Measurements from ENCODE around the gene SERPINA9.

Gene SERPINA9

DNA sequence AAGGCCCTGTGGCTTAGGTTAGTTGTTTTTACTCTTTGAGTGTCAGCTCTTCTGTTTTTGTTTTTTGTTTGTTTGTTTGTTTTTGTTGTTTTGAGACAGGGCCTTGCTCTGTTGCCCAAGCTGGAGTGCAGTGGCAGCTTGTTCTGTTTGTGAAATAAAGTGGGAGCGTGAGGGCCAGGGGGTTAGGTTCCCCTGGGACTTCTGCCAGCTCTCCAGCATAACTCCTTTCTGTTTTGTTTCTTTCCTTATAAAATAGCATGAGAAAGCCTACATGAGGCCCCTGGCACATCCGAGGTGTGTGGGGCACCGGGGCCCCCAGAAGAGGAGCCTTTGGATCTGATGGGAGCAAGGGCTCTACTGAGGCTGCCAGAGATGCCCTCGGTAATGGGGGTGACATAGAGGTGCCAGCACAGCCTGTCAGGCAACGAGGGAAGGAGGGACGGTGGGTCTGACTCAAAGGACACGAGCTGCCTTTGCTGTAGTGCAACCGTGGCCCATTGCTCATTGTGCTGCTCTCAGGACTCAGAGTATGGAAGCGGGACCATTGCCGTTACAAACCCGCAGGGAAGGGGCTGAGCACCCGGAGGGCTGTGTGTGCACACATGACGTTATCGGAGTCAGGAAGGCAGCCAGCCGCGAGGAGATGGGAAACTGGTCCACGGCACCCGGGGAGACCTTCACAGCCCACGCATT is 14.3 kb downstream of the SERPINA9 start:
- no peak for DNase-seq

DNA sequence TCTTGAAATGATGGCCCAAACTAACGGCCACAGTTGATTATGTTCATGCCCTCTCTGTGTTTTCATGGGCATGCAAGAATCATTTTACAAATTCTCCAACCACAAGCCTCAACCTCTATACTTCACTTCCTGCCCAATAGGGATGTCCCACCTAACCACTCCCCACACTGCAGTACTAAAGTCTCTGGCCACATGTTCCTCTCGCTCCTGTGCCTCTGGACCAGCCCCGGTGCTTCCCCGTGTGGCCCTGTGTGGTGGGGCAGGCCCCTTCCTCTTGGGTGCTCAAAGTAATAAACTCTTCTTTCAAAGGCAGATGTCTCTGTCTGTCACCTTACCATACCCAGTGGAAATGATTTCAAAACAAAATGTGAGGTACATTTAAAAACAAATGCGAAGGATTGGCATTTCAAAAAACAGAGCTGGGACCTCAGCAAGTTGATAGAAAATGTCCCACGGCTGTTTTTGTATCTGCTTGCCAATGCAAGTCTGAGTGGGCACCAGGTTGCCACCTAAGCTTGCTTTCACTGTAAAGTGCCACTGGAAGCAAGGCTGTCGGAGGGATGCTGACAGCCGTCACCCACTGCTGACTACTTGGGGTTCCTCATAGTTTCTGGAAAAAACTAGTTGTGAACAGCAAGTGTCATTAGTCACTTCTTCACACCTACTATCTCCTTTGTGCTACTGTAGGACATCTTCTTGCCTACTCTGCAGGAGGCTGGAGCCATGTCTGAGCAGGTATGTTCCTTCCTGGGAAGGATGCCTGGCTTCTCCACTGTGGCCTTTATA is 15.2 kb downstream of the SERPINA9 start:
- DNase-seq = no peak

DNA sequence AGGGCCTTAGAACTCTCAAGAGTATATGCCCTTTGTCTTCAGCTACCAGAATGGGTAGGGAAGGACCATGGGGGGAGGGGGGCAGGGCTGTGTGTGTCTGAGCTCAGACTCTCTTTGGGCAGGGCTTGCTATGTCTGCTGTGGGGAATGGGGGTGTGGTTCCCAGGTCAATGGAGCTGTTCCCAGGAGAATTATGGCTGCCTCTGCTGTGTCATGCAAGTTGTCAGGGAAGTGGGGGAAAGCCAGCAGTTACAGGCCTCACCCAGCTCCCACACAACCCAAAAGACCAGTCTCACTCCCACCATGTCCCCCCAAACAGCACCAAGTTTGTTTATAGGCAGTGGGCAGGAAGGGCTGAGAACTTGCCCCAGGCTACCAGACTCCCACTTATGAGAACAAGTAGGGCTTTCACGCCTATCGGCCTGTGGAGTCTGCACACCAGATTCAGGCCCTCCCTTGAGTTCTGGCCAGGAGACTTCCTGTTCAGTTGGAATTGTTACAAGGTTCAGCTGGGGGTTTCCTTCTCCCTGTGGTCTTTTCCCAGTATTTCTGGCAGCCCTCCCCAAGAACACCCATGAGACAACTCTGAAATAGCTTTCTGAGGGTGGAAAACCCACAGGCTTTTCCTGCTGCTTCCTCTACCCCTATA is 17.3 kb downstream of the SERPINA9 start:
- DNase-seq = peak; percentile 22

DNA sequence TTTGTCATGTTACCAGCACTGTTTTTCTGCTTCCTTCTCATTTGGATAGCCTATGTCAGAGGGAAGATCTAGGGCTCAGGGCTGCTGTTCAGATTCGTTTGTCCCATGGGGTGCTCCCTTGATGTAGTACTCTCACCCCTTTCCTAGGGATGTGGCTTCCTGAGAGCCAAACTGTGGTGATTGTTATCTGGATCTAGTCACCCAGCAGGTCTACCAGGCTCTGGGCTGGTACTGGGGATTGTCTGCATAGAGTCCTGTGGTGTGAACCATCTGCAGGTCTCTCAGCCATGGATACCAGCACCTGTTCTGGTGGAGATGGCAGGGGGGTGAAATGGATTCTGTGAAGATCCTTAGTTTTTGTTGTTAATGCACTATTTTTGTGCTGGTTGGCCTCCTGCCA is 17.9 kb downstream of the SERPINA9 start:
- no peak for DNase-seq

DNA sequence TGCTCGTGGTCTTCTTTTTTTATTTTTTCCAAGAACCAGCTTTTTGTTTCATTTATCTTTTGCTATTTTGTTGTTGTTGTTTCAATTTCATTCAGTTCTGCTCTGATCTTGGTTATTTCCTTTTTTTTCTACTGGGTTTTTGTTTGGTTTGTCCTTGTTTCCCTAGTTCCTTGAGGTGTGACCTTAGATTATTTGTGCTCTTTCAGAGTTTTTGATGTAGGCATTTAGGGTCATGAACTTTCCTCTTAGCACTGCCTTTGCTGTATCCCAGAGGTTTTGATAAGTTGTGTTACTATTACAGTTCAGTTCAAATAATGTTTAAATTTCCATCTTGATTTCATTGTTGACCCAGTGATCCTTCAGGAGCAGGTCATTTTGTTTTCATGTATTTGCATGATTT is 20.1 kb downstream of the SERPINA9 start:
- DNase-seq = no peak

DNA sequence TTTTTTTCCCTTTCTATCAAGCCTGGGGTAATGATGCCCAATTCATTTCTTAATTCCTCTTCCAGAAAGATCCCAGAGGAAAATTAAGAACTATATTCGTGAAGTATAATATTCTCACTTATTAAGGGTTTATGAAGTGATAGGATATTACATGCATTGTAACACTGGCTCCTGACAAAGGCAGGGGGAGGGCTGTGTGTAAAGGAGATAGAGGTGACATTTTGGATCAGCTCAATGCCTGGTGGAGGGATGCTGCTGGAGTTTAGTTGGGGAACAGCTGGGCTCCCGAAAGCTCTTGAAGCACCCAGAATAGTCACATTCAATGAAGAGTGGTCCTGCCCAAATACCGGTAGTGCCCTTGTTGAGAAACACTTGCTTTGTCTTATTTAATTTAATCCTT is 24.2 kb downstream of the SERPINA9 start:
- no peak for DNase-seq

DNA sequence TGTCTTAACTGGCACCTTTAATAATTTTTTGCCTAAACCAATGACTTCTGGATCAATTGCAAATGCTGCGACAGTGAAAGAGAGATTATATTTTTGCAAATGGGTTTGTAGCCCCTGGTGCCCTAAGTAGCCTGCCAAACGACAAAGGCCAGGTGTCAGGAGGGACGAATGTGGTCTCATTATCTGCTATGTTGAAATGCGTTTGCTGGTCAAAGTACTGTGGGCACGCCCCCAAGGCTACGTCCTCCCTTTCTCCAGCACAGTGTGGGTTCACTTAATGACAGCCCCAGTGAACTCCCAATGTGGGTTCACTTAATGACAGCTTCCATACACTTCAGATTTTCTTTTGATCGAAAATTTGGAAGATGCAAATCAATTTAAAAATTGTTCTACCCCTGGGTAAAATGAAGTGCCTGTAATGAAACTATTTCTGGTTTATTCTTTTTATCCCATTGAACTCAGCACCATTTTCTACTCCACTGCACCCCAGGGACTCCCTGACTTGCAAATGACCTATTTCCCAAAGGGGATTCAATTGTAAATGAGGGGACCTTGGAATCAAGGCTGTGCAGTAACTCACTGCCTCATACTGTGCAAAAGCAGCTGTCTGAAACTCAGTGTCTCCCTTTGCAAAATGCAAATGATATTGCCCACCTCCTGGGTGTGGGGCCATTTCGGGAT is 24.8 kb downstream of the SERPINA9 start:
- DNase-seq = no peak

DNA sequence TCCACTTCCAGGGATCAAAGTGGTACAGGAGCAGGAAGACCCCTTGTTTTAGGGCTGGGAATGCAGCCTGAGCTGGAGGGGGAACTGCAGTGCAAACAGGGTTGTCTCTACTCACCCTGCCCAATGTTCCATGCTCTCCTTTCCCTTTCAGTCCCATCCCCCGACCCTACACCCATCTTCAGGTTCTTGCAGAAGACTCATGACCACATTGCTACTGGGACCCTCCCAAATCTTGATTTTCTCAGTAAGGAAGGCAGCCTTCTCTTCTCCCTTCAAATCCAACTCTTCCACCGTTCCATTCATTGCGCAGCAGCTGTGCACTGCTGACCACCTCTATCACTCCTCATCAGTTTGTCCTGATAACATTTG is 25.3 kb downstream of the SERPINA9 start:
- DNase-seq = no peak

DNA sequence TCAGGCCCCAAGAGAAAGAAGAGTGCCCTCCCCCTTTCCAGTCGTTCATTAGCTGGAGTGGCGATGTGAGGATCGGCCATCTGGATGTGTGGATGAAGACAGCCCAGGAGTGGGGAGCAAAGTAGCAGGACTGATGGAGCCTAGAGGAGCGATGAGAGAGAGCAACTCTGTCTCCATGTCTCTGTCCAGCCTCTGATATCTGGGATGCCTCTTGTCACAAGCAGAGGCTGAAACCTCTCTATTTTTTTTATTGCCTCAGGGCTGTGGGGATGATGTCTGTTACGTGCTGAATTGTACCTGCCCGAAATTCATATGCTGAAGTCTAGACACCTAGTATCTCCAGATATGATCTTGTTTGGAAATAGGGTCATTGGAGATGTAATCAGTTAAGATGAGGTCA is 26.1 kb downstream of the SERPINA9 start:
- no peak for DNase-seq

DNA sequence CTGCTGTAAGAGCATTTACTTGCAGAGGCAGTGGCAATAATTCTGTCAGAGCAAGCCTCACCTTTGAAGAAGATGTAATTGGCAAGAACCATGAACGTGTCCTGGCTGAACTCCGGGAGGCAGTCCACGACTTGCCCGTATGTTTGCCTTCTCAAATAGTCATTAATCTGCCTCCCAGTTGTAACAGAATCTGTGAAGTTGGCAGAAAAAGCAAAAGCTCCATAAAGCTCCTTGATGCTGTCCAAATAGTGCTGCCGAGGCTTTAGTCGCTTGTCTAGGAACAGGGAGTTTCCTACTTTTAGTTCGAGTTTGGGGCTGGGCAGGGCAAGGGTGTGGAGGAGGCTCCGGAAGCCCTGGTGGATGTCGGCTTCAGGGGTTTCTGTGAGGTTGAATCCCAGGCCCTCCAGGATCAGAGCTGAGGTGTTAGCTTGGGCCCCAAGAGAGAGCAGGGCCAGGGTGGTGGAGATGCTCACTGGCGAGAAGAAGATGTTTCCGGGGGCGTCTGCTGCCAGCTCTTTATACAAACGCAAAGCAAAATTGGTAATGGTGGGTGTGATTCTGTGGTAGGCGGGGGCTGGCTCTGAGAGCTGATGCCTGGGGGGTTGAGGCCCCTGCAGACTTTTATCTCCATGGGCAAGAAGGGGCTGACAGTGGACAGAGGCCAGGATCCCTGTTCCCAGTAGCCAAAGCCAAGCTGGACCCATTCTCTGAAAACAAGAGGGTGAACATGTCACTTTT is 27.8 kb downstream of the SERPINA9 start:
- DNase-seq = no peak

DNA sequence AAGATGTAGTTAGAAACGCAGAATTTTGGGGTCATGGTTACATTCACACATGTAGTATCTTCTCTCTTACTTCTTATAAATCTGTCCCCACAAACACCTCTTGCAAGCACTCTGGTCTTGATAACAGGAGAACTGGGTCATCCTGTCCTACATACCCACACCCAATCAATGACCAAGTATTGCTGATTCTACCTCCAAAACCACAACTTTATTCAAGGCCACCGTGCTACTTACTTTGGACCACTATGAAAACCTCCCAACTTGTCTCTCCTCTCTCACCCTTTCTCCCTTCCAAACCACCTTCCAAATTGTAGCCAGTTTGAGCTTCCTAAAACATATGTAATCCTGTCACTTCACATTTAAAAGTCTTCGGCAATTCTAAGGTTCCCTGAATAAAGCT is 28.8 kb downstream of the SERPINA9 start:
- DNase-seq = no peak

DNA sequence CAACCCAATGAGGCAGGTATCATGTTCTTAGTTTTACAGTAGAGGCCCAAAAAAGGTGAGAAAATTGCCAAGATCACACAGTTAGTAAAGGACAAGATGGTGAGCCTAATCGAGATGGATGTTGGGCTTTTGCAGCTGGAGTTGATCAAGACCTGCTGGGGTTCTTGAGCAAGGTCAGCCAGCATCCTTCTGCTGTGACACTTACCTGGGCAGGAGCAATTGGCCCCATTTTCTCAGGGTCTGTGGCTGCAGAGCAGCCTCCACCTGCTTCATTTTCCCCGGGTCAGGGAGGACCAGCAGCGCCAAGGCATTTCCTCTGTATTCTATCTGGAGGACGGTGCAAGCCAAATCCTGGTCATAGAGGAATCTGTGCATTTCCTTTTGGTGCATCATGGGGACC is 29.9 kb downstream of the SERPINA9 start:
- no peak for DNase-seq

DNA sequence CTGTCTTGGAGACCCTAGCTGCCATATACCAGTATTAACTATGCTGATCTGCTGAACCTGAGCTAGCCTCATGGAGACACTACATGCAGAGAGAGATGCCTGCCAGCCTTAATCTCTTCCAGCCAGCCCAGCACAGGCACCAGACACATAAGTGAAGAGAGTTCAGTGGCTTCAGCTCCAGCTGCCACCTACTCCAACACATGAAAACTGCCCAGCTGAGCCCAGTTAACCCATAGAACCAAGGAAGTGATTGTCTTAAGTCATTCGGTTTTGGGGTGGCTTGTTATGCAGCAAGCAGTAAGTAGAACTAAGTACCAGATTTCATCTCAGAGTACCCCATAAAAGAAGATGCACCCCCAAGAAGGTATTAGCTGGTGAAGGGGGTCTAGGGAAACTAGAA is 31.0 kb downstream of the SERPINA9 start:
- no peak for DNase-seq

DNA sequence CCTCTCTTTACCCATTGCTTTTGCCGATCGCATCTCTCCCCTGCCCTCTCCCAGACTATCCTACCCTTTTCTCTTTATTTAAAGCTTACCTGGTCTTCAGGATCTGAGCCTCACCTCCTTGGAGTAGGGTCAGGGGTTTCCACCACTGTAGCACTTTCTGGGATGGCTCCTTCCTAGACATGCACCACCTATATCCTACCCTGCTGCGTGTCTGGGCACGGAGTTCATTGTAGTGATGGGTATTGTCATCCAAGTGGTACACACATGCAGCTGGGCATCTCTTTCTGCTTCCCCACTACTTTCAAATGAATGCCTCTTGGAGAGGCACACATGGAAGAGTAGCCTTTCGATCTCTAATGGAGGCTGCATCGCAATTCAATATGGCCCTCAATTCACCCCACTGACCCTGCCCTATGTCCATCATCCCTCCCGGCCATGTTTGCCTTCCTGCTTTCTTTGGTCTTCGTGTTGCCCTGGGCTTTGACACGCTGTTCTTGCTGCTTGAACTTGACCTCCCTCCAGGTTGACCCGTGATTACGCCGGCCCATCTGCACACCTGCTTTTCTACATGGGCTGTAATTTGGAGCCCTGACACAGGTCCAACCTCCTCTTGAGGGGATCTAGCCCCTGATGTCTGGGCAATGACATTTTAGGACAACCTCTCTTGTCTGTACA is 34.3 kb downstream of the SERPINA9 start:
- no peak for DNase-seq

DNA sequence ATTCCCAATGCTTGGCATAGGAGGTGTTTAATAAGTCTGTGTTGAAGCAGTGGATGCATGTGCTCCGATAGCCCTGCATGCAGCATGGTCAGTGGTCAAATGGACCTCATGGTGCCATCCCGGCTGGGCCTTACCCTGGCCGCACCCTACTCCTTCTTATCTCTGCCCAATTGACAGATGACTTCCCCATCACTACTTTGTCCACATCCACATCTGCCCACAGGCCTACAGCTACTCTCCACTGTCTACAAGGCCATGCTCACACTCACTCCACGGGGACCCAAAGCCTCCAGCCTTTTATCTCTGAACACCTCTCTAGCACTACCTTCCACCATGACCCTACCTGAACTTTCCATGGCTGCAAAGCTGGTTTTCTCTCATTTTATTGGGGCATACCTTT is 34.9 kb downstream of the SERPINA9 start:
- DNase-seq = no peak

DNA sequence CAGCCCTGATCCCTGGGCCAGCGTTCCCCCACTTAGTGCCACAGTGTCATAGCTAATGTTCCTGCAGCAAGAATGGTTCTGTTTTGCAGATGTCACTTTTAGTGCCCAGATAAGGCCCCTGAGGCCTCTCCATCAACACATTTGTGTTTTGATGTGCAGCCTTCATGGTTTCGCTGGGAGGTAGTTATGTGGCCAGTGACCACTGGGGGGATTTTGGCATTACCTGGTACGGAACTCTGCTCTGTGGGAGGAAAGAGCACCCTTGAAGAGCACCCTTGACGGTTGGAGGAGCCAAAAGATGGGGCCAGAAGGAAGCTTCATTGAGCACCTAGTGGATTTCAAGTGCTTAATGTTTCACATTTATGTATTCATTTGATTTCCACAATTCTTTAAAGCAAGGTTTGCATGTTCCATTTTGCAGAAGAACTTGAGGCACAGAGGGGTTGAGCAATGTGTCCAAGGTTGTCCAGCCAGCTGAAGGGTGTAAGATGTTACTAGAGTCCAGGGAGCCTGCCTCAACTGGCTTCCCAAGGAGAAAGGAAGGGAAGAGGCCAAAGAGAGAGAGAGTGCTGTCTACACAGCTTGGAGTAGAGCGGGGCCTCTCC is 36.4 kb downstream of the SERPINA9 start:
- DNase-seq = no peak

DNA sequence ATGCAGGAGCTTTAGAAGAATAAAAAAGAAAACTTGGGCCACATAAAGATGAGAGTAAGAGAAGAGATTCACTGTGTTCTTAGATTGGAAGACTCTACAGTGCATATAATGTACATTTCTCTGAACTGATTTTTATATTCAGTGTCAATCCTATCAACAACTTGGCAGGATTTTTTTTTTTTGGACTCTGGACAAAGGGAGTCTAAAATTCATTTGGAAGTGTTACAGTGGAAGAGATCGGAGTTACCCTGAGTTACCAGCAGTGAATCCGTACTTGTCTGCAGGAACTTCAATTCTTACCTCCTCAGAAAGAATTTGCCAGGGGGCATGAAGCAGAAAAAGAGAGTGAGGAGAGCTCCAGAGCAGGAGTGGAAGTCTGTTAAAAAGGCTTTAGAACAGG is 47.4 kb downstream of the SERPINA9 start:
- DNase-seq = no peak

DNA sequence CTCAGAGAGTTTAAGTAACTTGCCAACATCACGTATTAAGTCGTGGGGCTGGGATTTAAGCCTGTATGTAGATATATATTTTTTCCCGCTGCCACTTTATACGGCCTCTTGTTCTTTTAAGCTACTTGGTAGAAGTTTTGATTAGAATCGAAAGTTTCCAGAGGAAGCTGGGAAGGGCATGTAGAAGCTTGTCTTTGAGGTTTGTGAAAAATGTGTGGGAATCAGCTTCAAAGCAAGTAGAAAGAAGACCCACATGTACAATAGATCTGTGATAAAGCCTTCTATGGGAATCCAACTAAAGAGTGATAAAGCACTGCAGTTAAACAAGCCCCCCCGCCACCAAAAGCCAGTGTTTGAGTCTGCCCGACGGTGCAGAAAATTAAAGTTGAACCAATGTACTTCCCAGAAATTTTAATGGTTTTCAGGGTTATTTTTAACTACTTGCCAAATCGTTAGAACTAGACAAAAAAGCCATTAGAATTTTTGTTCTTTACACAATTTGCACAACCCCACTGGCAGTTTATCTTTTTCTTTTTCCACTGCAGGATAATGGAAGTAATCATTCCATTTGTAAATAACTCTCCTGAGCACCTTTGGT is 48.9 kb downstream of the SERPINA9 start:
- no peak for DNase-seq

DNA sequence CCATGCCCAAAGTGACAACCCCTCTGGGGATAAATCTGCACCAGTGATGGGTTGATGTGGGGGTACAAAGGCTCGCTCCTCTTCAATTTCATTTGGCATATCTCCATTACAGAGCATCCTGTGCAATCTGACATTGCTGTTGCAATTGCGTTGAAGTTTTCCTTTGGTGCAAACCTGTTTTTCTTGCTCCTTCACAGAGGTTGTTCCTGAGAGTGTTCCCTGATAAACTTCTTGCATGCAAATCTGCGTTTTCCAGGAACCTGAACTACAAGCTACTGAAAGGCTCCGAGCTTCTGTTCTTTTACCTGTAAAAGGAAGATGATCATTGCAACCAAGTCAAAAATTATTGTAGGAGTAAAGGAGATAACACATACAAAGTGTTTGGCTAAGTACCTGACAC is 49.5 kb downstream of the SERPINA9 start:
- DNase-seq = no peak

DNA sequence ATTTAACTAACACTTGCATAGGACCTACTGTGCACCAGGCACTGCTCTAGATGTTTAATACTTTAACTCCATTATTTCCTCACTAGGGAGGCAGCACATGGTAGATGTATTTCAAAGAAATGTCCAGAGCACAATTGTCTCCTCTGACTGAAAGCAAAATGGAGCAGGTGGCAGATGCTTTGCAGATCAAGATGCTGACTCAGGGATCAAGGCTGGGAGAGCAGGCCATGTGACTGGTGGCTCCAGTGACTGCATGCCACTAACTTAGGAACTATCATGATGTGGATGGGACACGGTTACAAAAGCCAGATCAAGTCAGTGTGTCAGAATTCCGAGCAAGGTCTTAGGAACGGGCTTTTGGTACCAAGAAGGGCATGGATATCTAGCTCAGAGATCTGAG is 51.6 kb downstream of the SERPINA9 start:
- no peak for DNase-seq

DNA sequence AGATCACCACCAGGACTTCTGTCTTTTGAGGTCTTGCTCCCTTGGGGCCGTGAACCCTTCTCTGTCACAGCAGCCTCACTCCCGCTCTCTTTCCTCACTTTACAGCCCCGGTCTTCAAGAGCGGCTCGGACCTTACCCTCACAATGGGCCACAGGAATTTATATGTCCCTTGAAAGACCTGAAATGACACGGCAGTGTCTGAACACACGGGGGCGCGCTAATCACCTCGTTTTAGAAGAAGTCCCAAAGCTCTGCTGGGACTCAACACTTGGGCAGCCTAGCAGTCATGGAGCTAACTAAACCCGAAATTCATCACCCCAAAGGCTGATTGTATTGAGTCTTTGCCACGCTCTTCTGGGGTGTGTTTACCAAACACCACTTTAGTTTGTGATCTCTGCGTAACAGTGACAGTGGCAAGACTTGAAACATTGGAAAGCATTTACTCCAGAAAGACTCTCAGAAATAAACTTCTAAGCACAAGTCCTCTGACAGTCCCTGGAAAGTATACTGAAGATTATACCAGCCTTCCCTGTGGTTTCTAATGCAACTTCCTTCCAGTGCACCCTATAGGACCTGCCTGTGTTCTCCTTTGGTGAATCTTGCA is 52.4 kb downstream of the SERPINA9 start:
- DNase-seq = peak; percentile 61

Measured in fibroblast of skin of right quadriceps (primary cell).